Fibroblast of skin of right biceps (primary cell): Measurements from ENCODE around the gene CSNK1E.

Experiments
- DNase-seq: peaks from one replicate; pipeline ENCODE4 v3.0.0-alpha.2; 2013

The CSNK1E gene

DNA sequence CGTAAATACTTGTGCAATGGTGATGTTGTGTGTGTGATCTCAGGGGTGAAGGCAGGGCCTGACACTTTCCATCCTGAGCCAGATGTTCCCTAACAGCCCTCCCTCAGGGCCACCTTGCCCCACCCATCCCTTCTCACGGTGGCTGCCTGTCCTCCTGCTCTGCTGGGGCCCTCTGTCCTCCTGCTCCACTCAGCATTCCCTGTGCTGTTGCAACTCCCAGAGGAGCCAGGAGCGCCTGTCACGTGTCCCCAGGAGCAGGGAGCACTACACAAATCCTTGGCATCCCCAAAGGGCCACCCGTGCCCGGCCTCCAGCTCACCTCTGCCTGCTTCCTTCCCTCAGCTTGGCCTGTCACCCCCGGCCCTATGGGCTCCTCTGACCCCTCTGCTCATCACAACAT lies 10.2 kb upstream of the CSNK1E start:
- no peak for DNase-seq

- DNase-seq = no peak
Measured at GRCh38 chr22:38325587-38325986, 8.4 kb upstream of the CSNK1E start.

- no peak for DNase-seq
Measured at GRCh38 chr22:38320605-38321402, 3.6 kb upstream of the CSNK1E start.

- DNase-seq = no peak
Measured at GRCh38 chr22:38318792-38319773, 1.9 kb upstream of the CSNK1E start.

DNA sequence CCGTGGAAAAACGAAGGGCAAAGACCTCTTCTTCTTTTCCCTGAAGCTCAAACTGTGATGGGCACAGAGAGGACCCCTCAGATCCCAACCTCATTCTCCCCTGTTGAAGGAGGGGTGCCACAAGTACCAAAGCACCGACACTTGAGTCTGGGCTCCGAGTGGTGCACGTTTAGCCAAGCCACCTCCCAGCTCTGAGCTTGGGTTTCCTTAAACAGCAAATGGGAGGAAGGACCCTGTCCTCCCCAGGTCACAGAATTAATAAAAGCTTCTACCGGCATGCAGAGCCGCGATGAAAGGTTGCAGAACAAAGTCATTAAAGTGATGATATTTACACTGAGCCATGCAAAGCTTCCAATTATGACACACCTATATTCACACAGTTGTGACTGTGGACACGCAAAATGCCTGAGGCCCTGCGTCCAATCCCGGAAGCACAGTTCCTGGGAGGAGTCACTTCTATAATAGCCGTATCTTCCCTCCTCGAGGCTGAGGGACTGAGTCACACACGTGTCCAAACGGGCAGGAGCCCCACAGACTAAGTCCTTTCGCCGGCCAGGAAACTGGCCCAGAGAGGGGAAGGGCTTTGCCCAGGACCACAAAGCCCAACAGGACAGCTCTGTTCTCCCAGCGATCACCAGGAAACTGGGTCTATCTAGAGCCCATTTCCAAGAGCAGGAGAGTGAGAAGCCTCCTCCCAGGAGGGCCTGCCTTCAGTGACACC lies 922 bp upstream of the CSNK1E start:
- DNase-seq = peak; percentile 92

DNA sequence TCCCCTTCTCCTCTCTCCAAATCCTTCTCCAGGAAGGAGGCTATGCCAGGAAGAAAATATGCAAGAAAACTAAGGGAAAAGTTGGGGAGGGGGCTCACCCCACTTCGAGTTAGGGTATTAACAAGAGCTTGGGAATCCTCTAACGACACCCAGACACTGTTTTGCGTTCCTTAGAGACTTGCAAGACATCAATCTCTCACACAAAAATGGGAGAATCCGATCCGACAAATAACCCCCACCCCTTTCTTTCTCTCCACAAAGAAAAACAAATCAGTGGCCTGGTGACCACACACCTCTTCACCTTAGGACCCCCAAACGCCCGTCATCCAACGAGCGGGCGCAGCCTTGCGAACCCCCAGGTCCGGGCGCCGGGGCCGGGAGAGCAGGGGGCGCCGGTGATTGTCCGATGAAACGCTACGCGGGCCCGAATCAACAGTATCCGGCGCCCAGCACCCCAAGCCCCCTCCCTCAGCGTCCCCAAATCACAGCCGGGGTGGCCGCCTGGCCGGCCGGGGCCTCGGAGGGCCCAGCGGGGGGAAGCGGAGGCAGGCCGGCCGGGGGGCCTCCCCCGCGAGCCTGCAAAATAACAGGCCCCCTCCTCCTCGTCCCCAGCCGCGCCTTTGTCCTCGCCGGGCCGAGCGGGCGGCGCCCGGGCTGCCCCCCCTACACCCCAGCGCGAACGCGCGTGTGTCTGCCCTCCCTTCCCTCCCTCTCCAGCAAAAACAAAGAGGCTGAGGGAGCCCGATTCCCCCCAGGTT lies 690 bp downstream of the CSNK1E start:
- peak; percentile 67 for DNase-seq

DNA sequence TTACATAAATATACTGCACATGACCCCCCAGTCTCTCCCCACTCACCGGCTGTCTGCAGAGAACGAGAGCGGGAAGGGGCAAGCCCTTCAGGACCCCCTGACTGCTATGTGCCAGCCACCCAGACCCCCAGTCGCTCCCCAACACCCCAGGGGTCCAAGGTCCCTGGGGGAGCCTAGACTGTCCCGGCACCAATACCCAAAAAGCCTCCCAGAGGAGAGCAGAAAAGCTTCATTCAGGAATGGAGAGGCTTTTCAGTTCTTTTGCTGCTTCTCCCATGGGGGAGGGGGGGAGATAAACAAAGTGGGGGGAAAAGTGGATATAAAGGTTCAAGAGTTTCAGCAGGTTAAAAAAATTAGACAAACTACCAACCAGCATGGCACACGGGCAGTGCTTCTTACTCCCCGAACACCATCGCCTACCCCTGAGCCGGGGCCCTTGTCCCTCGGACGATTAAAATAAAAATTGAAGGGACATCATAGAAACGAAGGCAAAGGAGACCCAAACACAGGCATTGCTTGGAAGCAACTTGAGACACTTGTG lies 1.3 kb downstream of the CSNK1E start:
- no peak for DNase-seq

- DNase-seq = no peak
Measured at GRCh38 chr22:38314933-38315822, 2.1 kb downstream of the CSNK1E start.

- DNase-seq = peak; percentile 49
Measured at GRCh38 chr22:38314051-38314932, 2.9 kb downstream of the CSNK1E start.

DNA sequence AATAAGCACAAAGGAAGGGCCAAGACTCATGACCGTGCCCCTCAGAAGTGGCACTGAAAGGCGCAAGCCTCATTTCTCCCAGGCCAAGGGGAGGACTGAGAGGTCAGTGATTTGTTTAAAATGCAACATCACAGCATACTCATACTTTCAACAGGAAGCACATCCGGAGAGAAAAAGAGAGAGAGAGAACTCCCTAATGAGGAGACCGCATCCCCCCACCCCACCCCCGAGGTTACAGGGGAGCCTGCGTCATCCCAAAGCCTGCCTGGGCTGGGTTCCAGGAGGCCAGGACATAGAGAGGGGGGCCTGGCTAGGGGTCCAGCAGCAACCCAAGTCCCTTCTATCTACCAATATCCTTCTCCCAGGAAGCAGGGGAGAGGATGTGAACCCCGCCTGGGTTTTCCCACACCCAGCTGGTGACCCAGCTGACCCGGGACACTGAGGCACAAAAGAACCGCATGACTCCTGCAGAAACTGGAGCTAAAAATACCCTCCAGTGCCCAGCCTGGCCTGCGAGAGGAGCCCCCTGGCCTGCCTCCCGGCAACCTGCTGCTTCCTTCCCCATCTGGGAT lies 3.8 kb downstream of the CSNK1E start:
- peak; percentile 95 for DNase-seq

GRCh38 chr22:38312261-38312800 lies 4.9 kb downstream of the CSNK1E start:
- DNase-seq = no peak

- DNase-seq = peak; percentile 47
Measured at GRCh38 chr22:38311323-38311620, 6.0 kb downstream of the CSNK1E start.

DNA sequence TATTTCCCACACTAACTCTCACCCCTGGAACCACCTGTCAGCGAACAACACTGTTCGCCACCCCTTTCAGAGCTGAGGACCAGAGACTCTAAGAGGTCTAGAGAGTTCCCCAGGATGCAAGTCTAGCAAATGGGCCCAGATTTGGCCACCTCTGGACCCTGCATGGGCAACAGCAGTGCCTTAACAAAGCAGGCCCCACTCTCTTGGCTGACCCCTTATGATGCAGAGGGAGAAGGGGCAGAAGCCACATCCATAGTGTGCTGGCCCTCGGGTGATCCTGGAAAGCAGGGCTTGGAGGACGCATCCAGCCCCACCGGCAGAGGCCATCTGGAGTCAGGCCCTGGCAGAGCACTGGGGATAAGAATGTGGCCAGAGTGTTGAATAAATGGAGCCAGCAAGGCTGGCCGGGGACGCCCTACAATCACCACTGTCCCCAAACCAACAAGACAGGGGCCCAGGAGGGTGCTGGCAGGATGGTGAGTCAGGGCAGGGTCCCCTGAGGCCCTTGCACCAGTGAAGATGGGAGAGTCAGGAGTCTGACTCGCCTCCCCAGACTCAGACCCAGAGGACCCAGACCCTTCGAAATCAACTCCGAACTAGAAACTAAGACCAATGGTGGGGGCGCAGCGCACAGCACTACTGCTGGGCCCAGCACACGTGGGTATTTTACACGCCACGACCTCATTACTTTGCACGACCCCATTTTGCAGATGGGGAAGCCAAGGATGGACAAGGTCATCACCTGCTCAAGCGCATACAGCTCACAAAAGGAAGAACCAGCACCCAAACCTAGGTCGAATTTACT lies 6.5 kb downstream of the CSNK1E start:
- DNase-seq = no peak

- no peak for DNase-seq
Measured at GRCh38 chr22:38309614-38310517, 7.4 kb downstream of the CSNK1E start.

DNA sequence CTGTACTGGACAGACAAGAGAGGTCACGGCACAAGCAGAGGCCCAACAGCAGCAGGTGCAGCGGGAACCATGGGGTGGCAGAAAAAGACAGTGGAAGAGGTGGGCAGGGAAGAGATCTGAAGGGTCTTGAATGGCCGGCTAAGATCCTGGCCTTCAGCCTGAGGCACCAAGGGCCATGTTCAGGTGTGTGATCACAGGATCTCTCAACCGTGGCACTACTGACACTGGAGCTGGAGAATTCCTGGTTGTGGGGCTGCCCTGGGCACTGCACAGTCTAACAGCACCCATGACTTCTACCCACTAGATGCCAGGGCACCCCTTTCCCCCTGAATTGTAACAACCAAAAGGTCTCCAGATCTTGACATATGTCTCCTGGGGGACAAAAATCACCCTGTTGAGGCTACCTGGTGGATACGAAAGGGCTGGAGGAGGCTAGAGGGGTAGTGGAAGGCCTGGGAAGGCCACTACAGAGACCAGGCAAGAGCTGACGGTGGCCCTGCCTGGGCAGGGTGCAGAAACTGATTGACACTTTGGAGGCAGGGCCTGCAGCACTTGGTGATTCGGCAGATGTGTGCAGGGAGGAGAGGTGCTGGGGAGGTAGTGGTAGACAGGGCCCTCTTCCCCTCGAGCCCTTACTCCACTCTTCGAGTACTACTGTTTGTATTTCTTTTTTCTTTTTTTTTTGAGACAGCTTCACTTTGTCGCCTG lies 8.3 kb downstream of the CSNK1E start:
- no peak for DNase-seq
